Uterus (tissue), 2 donors: ENCODE results near the gene DST.

Source experiments
- CTCF ChIP-seq, 4 experiments: fragments of 200-600 bp in 2 of 4; fragments of 450-650 bp in 2 of 4; sonication (generic) in 2 of 4; IDR thresholded peaks; one replicate each; pipeline ENCODE4 v1.5.1; 2016 to 2019; ENCODE audit warnings: antibody characterized with exemption in 4 of 4, mild to moderate bottlenecking in 2 of 4, moderate library complexity in 1 of 4
- POLR2A ChIP-seq, 2 donors: fragments of 450-650 bp; IDR thresholded peaks; one replicate each; pipeline ENCODE4 v1.6.1; 2016; ENCODE audit warnings: antibody characterized with exemption in 2 of 2, mild to moderate bottlenecking in 1 of 2, moderate library complexity in 1 of 2

- TF ChIP-seq CTCF (IDR thresholded peaks at IDR 0.05) (no peak), POLR2A (IDR thresholded peaks at IDR 0.05) (no peak)
These were observed 41.8 kb upstream of the DST start for GRCh38 chr6:56684342-56685101.
